ENCODE data around the gene BCAS1.
A peak's percentile ranks its signal among the peaks of the same experiment; 100 is the strongest.

The BCAS1 gene

GRCh38 chr20:53919886-53920285, 150.5 kb downstream of the BCAS1 start:
- FAIRE-seq (no peak), DNase-seq (ENCODE audit: extremely low spot score, insufficient read length, low read depth) (no peak)

GRCh38 chr20:53918949-53919361, 151.4 kb downstream of the BCAS1 start:
- no peak for FAIRE-seq
- DNase-seq (ENCODE audit: extremely low spot score, insufficient read length, low read depth) = no peak

GRCh38 chr20:53918020-53918311, 152.4 kb downstream of the BCAS1 start:
- DNase-seq (ENCODE audit: extremely low spot score, insufficient read length, low read depth) (no peak), FAIRE-seq (no peak)

- no peak for DNase-seq (ENCODE audit: extremely low spot score, insufficient read length, low read depth)
- FAIRE-seq = peak; percentile 86
Measured at GRCh38 chr20:53917145-53918019, 153.0 kb downstream of the BCAS1 start.

- DNase-seq (ENCODE audit: extremely low spot score, insufficient read length, low read depth) (no peak), FAIRE-seq (no peak)
Measured at GRCh38 chr20:53916173-53916512, 154.3 kb downstream of the BCAS1 start.

GRCh38 chr20:53915446-53916172, 154.8 kb downstream of the BCAS1 start:
- DNase-seq (ENCODE audit: extremely low spot score, insufficient read length, low read depth) (no peak), FAIRE-seq (peak; percentile 91)

- DNase-seq (ENCODE audit: extremely low spot score, insufficient read length, low read depth) = no peak
- no peak for FAIRE-seq
Measured at GRCh38 chr20:53914781-53915445, 155.5 kb downstream of the BCAS1 start.

- DNase-seq (ENCODE audit: extremely low spot score, insufficient read length, low read depth) (no peak), FAIRE-seq (no peak)
Measured at GRCh38 chr20:53914091-53914780, 156.2 kb downstream of the BCAS1 start.

GRCh38 chr20:53911301-53911700, 159.1 kb downstream of the BCAS1 start:
- no peak for DNase-seq (ENCODE audit: extremely low spot score, insufficient read length, low read depth)
- no peak for FAIRE-seq

- DNase-seq (ENCODE audit: extremely low spot score, insufficient read length, low read depth) (no peak), FAIRE-seq (no peak)
Measured at GRCh38 chr20:53910351-53911002, 159.9 kb downstream of the BCAS1 start.

- no peak for FAIRE-seq
- DNase-seq (ENCODE audit: extremely low spot score, insufficient read length, low read depth) = no peak
Measured at GRCh38 chr20:53907968-53908751, 162.2 kb downstream of the BCAS1 start.

- FAIRE-seq (no peak), DNase-seq (ENCODE audit: extremely low spot score, insufficient read length, low read depth) (no peak)
Measured at GRCh38 chr20:53905820-53906191, 164.6 kb downstream of the BCAS1 start.

GRCh38 chr20:53905019-53905819, 165.2 kb downstream of the BCAS1 start:
- peak; percentile 64 for FAIRE-seq
- no peak for DNase-seq (ENCODE audit: extremely low spot score, insufficient read length, low read depth)

- no peak for DNase-seq (ENCODE audit: extremely low spot score, insufficient read length, low read depth)
- FAIRE-seq = no peak
Measured at GRCh38 chr20:53904261-53904660, 166.1 kb downstream of the BCAS1 start.

GRCh38 chr20:53903652-53903987, 166.8 kb downstream of the BCAS1 start:
- no peak for DNase-seq (ENCODE audit: extremely low spot score, insufficient read length, low read depth)
- FAIRE-seq = no peak

- DNase-seq (ENCODE audit: extremely low spot score, insufficient read length, low read depth) = no peak
- no peak for FAIRE-seq
Measured at GRCh38 chr20:53902968-53903651, 167.3 kb downstream of the BCAS1 start.

- no peak for FAIRE-seq
- no peak for DNase-seq (ENCODE audit: extremely low spot score, insufficient read length, low read depth)
Measured at GRCh38 chr20:53901497-53902096, 168.8 kb downstream of the BCAS1 start.

- DNase-seq (ENCODE audit: extremely low spot score, insufficient read length, low read depth) (no peak), FAIRE-seq (no peak)
Measured at GRCh38 chr20:53901064-53901463, 169.3 kb downstream of the BCAS1 start.
